GM19025 (cell line): Measurements from ENCODE around the gene TBCD.

Experiments used
- ATAC-seq: cut with Tn5 transposase; IDR thresholded peaks from one replicate; pipeline ENCODE4 v1.9.1; 2021; ENCODE audit warnings: mild to moderate bottlenecking, low read depth, moderate library complexity; ENCODE audit not compliant: unreplicated experiment

TBCD gene

DNA sequence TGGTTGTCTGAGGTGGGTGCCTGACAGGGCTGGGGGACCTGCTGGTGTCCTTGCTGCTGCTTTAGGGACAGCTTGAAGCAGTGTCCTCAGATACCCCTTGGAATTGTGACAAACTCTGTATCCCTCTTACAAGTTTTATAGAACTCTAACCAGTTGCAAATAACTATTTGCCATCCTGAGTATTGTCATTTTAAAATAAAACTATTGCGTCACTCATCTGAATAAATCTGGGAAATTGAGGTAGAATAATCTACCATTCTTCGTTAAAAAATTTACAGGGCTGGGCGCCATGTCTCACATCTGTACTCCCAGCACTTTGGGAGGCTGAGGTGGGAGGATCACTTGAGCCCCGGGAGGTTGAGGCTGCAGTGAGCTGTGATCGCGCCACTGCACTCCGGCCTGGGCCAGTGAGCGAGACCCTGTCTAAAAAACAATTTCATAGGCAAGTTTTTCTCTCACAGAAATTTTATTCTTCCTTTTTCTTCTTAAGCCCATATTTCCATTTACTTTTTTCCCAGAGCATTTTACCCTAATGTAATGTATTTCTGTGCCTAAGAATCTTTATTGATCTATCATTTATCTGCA lies 73.8 kb downstream of the TBCD start:
- no peak for ATAC-seq

DNA sequence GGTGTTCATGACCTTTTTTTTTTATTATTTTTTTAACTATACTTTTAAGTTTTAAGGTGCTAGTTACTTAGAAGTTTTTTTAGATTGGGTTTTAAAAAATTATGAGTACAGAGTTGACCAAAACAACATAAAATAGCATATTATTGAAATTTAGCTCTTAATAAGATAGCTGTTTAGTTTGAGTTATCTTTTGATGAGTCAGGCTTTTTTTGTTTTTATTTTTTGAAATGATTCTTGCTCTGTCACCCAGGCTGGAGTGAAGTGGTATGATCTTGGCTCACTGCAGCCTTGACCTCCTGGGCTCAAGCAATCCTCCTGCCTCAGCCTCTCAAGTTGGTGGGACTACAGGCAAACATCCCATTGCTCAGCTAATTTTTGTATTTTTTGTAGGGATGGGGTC lies 74.3 kb downstream of the TBCD start:
- ATAC-seq: no peak

DNA sequence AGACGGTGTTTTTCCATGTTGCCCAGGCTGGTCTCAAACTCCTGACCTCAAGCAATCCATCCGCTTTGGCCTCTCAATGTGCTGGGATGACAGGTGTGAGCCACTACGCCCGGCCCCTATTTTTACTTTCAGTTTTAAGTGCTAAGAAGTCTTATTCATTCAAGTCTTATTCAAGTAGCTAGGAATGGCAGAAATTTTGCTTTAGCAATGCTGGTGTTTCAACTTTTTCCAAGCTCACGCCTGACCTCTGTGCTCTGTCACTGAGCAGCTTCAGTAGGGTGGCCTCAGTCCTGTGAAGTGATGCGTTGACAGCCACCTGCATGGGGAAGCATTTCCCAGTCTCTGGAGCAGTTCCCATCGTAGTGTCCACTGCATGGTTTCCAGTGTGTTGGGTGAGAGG lies 75.1 kb downstream of the TBCD start:
- no peak for ATAC-seq

DNA sequence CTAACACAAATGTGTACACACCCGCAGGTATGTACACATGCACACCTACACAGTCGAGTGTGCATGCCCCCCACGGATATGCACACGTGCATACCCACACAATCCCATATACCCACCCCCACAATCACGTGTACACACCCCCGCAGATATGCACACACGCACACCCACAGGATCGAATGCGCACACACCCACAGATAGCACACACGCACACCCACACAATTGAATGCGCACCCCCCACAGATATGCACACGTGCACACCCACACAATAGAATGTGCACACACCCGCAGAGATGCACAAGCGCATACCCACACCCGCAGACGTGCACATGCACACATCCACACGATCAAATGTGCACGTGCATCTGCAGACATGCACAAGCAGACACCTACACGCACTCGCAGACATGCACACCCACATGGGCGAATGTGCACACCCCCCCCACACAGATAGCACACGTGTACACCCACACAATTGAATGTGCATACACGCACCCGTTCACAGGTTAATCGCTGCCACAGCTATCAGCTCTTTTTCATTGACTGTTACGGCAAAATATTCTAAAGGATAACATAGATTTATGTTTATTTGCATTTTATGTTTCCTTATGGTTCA lies 77.1 kb downstream of the TBCD start:
- ATAC-seq: no peak

DNA sequence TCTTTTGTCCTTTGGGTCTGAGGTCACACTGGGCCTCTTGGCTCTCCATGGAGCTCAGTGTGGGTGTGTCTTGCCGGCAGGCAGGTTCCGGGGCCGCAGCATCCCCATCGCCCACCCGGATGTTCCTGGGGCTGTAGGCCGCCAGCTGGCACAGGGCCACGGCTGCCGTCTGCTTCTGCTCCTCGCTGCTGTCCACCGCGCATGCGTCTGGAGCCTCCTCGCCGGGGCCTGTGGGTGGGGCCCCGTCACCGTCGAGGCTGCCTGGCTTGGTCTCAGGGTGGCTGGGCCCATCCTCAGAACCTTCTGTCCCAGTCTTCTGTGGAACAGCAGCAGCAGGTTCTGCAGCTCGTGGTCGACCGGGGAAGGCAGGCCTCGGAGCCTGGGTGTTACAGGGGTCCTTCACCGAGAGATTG lies 78.4 kb downstream of the TBCD start:
- no peak for ATAC-seq

DNA sequence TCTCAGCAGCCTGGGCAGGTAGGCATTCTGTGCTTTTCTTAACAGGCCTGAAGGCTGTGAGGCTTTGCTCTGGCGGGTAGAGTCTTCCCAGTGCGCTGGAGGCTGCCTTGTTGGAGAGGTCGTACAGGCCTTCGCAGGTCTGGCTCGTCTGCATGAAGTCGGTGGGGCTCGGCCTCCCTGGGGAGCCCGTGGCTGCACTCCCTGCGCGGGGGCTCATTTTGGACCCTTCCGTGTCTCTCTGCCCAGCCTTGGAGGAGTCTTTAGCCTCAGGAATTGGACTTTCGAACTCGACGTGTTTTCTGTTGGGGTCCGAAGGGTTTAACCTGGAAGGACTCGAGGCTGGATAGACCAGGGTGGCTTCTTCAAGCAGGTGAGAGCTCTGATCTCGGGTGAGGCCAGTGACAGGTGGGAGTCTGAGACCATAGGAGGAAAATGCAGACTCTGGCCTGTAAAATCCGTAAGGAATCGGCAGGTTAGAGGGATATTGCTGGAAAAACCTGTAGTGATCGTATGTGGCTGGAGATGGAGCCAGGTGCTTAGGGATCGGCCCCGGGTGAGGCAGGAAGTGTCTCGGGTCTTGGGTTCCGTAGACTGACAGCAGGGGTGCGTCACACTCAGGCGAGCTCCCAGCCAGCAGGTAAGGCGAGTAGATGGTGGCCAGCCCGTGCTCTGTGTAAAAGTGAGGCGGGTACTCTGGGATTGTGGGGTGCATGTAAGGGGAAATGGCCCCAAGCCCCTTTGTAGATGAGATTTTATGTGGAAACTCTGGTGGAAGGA lies 79.4 kb downstream of the TBCD start:
- ATAC-seq: no peak

DNA sequence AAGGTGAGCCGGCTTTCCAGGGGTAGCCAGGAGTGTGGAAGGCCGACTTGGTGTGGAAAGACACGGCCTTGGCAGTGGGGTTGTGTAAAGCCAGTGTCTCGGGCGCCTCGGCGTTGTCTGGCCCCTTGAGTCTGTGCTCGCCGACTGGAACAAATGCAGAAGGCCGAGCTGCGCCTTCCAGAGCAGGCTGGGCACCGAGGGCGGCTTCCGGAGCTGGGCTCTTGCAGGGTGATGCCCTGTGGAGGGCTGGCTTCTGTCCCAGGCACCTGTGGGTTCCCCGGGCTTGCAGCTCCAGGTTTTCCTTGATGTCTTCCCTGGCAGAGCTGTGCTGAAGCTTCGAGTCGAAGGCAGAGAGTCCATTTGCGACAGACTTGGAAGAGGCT lies 79.9 kb downstream of the TBCD start:
- ATAC-seq: no peak

DNA sequence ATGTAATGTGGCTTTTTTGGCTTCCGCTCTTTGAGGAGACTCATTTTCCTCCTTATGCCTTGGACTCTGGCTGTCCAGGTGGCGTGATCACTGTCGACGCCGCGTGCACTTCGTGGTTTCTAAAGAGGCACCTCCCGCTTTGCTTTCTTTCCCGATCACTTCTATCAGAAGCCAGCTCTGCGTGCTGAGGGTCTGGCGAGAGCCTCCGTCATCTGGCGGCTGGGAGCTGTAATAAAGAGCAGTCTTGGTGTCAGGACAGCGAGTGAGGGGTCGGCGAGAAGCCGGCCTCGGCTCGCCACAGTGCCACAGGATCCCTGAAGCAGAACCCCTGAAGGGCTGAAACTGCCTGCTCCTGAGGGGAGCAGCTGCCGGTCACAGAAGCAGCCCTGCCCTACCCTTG lies 80.5 kb downstream of the TBCD start:
- ATAC-seq: no peak

DNA sequence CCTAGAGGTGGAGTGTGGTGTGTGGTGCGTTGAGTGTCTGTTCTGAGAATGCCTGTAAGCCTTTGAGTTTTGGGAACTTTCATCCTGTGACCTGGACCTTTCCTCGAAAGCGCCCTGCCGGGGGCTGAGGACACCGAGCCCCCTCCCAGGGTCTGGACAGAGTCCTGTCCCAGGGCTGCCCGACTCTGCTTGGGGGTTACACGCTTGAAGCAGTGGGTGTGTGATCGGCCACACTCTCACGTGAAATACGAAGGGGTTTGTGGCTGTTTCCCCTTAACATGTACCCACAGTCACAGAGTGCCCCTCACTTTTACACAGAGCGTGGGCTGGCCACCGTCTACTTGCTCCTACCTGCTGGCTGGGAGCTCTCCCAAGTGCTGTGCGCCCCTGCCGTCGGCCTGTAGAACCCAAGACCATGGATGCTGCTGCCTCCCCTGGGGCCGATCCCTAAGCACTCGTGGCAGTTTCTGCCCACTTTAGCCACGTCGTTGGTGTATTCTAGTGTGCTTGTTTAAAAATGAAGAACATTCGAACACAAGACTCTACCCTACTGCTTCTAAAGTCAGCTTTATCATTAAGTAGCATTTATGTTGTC lies 81.1 kb downstream of the TBCD start:
- no peak for ATAC-seq

DNA sequence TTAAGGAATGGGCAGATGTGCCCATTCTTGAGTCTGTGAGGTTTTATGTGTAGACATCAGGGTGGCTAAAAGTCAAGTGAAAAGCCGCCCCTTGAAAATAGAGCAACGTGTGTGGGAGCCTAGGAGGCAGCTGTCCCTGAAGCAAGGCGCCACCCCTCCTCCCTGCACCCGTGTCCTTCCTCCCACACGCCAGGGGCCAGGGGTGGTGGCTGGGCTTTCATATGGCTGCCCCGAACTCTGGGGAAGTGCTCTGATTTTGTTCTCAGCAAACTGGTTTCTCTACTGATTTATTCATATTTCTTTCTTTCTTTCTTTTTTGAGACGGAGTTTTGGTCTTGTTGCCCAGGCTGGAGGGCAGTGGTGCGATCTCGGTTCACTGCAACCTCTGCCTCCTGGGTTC lies 83.3 kb downstream of the TBCD start:
- ATAC-seq: no peak

DNA sequence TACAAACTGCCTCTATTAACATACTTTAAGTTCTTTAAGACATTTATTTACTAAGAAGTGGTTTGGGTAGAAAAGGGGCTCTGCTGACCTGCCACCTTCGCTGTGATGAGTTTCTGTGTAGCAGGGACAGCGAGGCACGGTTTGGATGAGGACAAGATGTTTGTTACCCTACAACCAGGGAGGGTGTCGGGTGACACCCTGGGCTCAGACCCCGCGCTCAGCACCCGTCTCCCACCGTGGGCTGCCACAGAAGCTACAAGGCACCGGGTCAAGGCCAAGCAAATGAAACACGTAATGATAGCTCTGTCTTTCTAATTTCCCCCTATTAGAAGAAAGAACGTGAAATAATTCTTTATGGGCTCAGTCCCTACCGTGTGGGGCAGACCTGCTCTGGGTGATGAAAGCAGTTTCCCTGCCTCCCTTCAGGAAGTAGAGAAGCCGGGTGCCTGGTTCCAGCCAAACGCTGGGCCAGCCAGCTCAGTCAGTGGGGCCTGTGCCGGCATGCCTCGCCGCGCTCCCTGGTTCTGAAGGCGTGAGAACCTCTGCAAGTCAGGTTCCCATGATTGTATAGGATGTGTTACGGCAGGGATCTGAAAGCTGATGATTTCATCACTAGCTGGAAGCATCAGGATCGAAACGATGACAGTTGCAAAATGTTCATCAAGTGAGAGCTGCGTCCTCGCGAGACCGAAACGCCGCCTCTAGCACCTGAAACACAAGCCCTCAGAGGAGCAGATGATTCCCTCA lies 84.1 kb downstream of the TBCD start:
- ATAC-seq: no peak

DNA sequence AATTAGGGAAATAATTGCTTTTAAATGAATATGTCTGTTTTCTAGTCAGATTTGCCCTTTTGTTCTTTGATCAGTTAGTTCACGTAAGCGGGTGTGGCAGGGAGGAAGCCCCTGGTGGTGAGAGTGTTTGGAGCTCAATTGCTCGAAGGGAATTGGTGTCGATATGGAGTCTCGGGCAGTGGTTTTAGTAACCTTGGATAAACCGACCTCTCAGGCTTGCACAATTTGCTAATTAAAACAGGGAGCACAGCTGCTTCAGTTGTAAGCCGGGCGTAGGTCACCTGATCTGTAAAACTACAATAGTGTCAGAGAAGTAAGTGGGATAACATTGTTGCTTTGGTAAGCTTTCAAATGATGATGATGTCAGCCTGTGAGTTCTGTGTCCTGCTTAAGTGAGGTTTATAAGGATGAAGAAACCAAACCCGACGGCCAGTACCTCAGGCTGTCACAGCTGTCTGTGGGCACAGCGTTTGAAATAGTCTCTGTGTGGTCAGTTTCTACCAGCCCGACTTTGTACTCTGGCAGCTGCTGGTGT lies 85.0 kb downstream of the TBCD start:
- ATAC-seq: no peak

DNA sequence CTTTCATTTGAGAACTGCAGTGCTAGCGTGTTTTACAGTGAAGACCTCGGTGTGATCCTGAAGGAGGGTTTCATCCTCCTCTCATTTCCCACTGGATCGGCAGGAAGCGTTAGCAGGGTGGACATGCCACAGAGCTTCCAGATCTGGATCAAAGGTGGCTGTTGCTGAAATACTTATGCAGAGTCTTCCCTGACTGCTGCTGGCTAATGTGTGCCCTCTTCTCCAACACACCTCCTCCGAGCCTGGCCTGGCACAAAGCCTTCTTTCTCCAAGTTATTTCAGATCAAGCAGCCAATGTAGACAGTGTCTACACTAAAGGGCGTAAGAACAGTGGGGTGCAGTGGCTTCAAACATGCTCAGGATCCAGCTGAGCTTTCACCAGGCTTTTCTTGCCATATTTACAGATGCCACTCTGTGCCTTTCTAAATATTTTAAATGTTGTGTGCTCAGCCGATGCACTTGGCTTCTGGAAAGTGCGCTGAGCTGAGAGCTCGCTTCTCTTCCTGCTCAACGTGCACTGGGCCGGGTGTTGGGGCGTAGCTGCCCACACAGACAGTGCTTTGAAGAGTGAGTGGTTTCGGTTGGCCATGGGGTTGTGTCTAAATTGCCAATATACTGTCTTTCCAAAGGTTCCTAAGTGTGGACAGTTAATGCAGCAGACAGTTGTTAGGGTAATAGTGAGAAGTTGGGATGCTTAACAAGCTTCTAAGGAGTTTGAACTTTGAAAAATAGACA lies 85.9 kb downstream of the TBCD start:
- ATAC-seq: no peak

DNA sequence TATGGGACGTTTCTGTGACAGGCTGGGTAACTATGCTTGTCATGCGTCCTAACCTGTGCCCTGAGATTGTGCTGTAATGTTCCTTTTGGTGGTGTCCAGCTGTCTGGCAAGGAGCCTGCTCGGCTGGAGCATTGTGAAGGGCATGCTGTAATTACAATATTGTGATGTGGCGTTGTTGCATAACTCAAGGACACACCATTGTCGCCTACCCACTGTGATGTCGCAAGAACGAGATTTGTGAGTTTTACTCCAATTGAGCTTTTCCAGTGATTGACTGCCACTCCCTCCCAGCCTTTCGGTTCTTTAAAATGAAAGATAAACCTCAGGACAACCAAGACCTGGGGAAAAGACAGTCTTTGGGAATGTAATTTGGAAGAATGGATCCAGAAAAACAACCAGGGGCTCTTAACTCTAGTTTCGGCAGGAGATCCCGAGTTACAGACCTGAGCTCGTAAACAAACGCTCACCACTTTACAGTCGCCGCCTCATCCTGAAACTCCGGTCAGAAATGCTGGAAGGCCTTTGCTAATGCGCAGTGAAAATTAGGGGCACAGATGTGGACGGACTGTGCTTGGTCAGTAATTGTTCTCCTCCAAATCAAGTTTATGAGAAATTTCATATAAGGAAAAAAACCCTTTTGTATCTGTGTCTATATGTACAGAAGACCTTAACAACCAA lies 86.7 kb downstream of the TBCD start:
- ATAC-seq: no peak

DNA sequence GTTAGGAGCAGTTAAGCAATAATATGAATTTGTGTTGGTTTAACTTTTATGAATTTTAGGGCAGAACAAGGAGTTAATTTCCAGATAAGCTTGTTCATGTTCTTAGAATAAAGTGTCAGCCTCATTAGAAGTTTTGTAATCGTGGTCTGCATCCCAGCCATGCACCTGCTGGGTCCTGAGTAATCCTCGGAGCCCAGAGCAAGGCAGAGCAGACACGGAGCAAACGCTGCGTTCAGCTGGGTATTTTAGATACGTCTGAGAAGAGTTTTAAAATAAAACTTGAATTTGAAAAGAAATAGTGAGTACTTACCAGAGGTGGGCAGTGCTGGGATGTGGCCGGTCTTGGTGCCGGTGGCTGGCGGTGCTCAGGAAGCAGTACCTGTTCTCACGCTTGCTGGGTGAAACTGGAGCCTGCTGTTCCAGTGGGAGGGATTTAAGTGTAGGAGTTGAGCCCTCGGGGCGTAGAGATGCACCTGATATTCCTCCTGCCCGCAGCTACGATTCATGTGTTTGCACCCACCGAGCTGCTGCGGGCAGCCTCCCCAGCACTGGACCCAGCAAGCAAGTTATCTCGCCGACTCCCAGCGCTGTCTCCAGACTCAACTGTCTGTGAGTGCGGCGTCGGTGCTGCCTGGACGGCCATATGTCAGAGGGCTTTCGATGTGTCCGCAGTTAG lies 87.9 kb downstream of the TBCD start, which contains the start of gene ZNF750:
Gene ZNF750, minus strand, starts transcription at position 406 of the 676 bp plus-strand sequence. CDS start 7,568 bp downstream, outside the sequence.
- ATAC-seq: no peak

DNA sequence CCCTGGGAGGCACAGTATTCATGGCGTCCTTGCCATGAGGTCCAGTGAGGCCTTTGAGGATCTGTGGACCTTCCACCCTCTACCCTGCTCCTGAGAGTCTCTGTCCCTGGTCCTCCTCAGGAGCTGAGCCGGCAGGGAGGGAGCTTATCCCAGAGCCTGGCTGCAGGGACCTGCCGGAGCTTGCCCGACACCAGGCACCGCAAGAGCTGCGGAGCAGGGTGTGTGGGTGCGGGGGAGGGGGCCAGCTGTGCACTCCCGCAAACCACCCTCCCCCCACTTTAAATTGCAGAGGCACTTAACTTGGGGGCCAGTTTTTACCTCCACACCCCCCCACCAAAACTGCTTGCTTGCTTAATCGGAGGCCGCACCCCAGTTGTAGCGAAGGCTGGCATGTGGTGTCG lies 88.6 kb downstream of the TBCD start:
- ATAC-seq: no peak

DNA sequence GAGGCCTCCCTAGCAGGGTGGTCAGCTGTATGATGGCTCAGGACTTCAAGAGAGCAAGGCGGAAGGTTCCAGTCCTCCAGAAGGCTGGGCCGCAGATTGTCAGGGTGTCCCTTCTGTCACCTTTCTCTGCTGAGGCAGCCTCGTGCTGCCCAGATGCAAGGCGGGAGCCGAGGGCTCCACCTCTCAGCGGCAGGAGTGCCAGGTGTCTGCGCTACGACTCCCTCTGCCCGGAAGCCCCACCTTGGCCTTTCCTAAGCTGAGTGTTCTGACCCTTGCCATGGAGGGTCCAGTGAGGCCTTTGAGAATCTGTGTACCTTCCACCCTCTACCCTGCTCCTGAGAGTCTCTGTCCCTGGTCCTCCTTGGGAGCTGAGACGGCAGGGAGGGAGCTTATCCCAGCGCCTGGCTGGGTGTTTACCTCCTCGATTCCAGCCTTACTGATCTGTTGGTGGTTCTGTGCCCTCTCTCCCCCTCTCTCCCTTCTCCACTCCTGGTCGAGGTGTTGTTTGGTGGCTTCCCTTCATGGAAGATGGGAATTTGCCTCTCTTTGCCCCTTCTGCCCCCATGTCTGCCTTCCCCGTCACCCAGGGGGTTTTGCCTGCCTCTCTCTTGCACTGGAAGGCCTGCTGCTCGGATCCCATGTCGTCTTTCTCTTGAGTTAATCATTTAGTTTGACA lies 90.2 kb downstream of the TBCD start:
- no peak for ATAC-seq
